GM21447 (cell line): Measurements from ENCODE around the gene ANP32E.

Experiments used
- ATAC-seq: cut with Tn5 transposase; IDR thresholded peaks from one replicate; pipeline ENCODE4 v1.9.1; 2021; ENCODE audit not compliant: unreplicated experiment

Gene ANP32E

DNA sequence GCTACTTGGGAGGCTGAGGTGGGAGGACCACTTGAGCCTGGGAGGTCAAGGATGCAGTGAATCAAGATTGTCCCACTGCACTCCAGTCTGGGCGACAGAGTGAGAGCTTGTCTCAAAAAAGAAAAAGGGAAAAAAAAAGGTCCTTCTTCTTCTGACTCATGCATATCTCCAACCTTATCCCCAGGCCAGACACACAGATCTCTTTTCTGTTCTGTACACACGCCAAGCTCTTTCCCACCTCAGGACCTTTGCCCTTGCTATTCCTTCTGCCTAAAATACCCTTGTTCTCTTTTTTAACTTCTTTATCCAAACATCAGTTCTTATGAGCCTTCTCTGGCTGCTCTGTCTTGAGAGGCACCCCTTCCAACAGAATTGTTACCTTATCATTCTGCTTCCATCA, 64.1 kb downstream of the ANP32E start:
- ATAC-seq = no peak

DNA sequence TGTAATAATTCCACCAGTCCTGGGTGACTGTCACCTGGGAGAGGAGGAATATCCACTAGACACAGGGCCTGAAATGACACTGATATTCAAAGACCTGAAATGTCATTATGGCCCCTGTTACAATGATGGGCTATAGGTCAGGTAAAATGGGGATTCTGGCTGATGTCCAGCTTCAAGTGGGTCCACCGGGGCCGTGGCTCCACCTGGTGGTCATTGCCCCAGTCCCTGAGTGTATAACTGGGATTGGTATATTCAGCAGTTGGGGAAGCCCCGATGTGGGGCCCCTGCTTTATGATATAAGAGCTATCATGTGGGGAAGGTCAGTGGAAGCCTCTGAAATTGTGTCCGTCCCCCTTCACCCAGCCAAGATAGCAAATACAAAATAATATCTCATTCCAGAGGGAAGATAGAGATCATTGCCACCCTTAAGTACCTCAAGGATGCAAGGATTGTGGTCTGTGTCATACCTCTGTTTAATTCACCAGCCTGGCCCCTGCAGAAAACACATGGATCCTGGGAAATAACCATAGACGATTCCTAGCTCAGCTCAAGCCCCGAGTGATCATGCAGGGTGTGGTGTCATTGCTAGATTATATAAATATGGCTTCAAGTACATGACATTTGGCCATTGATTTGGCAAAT, 66.8 kb downstream of the ANP32E start:
- no peak for ATAC-seq
